ENCODE data around the gene GLIS1. TPM values are rescaled to one million over a fixed set of nuclear protein-coding genes. Genes with fewer than 3 reads are reported as not detected.

The GLIS1 gene
- total RNA-seq, 1 donor from 2014 or later, result not detected

DNA sequence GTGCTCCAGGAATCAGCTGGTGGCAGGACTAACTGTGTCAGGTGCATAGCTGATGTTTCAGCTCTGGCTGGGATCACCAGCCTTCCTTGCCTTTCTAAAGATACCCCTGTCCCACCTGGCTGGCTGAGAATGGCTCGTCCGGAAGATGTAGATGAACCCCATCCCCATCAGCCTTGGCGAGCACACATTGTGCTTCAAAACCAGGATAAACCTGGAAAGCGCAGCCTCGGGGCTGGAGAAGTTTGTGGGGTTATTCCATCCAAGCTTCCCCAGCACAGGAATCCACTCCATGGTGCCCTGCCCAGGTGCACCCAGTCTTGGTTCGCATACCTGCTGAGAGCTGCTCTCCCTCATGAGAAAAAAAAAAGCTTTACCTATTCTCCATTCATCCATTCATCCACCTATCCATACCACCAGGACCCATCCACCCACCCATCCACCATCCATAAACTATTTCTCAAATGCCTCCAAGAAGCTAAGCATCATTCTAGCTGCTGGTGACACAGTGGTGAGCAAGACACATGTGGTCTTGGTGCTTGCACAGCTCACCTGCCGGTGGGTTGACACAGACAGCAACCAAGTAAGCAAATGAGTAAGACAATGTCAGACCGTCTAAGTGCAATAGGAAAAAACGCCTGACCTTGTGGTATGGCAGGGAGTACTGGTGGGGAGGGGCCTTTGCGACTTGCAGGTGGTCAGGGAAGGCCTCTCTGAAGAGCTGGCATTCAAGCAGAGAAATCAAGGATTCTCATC, 185.8 kb downstream of the GLIS1 start:
- H3K4me3 ChIP-seq, result no peak overlapping the region
- H3K9me3 ChIP-seq, result no peaks in the 10 kb centered on the region
- no peaks in the 10 kb centered on the region for H3K27me3 ChIP-seq
- no peaks in the 10 kb centered on the region for H3K36me3 ChIP-seq
- peak in 1 of 2 donors; percentile 31 for DNase-seq (ENCODE audit: low spot score in 2 of 2)
- no peak overlapping the region for H3K27ac ChIP-seq
- intact Hi-C loops (cut with DNase I), result no loop called here
- no peaks in the 10 kb centered on the region for H3K4me1 ChIP-seq
- TF ChIP-seq CTCF (IDR thresholded peaks at IDR 0.05), result no peak

GRCh38 chr1:53552146-53552861, 186.7 kb downstream of the GLIS1 start:
- no peak overlapping the region for H3K27ac ChIP-seq
- H3K27me3 ChIP-seq, result no peaks in the 10 kb centered on the region
- H3K4me1 ChIP-seq, result no peaks in the 10 kb centered on the region
- intact Hi-C loops (cut with DNase I), result no loop called here
- TF ChIP-seq CTCF (IDR thresholded peaks at IDR 0.05), result no peak
- H3K9me3 ChIP-seq, result no peaks in the 10 kb centered on the region
- H3K36me3 ChIP-seq, result no peaks in the 10 kb centered on the region
- DNase-seq (ENCODE audit: low spot score in 2 of 2), result peak; percentile 1 to 48
- H3K4me3 ChIP-seq, result no peak overlapping the region

DNA sequence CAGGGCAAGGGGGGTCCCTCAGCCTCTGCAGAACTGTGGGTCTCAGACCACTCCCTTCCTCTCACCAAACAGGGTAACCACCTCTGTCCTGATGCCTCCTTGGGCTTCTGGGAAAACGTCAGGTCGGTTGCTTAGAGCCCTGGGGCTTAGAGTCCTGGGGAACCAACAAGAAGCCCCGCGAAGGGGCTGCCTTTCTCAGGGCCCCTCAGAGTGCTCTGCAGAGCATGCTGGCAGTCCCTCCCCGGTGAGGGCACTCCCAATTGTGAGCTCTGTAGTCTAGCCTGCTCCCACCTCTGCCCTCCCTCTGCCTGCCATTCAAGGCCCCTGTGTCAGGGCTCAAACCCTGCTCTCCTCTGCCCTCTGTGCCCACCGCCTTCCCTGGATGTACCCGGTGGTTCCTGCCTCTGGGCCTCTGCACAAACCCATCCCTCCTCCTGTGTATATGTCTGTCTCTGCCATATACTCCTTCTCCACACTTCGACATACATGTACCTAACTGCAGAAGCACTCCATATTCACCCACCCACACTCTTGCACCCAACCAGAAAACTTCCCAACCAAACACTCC, 187.5 kb downstream of the GLIS1 start:
- intact Hi-C loops (cut with DNase I), result no loop called here
- DNase-seq (ENCODE audit: low spot score in 2 of 2), result peak; percentile 3 to 38
- no peak overlapping the region for H3K27ac ChIP-seq

GRCh38 chr1:53550201-53550741, 188.7 kb downstream of the GLIS1 start:
- H3K27ac ChIP-seq, result no peak overlapping the region

More for the DNA sequence above, 187.5 kb downstream of the GLIS1 start:
- no peak for TF ChIP-seq CTCF (IDR thresholded peaks at IDR 0.05)
- Histone ChIP-seq H3K27me3 (no peaks in the 10 kb centered on the region), H3K9me3 (no peaks in the 10 kb centered on the region), H3K36me3 (no peaks in the 10 kb centered on the region), H3K4me3 (no peak overlapping the region), H3K4me1 (no peaks in the 10 kb centered on the region)

DNA sequence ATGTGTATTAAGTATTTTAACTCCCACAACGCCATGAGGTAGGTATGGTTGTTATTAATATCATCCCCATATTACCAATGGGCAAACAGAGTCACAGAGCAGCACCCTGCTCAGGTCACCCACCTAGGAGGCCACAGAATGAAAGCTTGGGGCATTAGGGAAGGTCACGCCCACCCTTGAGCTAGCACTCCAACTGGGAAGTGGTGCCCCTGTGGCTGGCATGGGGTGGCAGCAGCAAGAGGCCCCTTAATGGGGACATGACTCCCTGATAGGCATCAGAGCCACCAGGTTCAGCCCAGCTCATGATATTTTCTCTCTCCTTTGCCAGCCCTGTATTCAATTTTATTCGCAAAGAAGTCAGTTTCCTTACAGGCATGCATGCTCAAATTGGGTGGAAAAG, 189.2 kb downstream of the GLIS1 start:
- TF ChIP-seq CTCF (IDR thresholded peaks at IDR 0.05), result no peak
- intact Hi-C loops (cut with DNase I), result no loop called here
- no peak overlapping the region for H3K27ac ChIP-seq
- H3K27me3 ChIP-seq, result no peaks in the 10 kb centered on the region
- no peak for DNase-seq (ENCODE audit: low spot score in 2 of 2)
- no peaks in the 10 kb centered on the region for H3K9me3 ChIP-seq
- no peak overlapping the region for H3K4me3 ChIP-seq
- H3K4me1 ChIP-seq, result no peaks in the 10 kb centered on the region
- H3K36me3 ChIP-seq, result no peaks in the 10 kb centered on the region

More at GRCh38 chr1:53550201-53550741, 188.7 kb downstream of the GLIS1 start:
- Histone ChIP-seq H3K9me3 (no peaks in the 10 kb centered on the region), H3K4me3 (no peak overlapping the region), H3K27me3 (no peaks in the 10 kb centered on the region), H3K4me1 (no peaks in the 10 kb centered on the region), H3K36me3 (no peaks in the 10 kb centered on the region)
- TF ChIP-seq CTCF (IDR thresholded peaks at IDR 0.05), result no peak
- intact Hi-C loops (cut with DNase I), result no loop called here
- peak; percentile 5 to 60 for DNase-seq (ENCODE audit: low spot score in 2 of 2)
